Glutamatergic neuron (in vitro differentiated cells): ENCODE data around the gene PCSK4. TPM values are rescaled to one million over a fixed set of nuclear protein-coding genes. Genes with fewer than 3 reads are reported as not detected.

Experiments used
- DNase-seq: peaks from one replicate; pipeline ENCODE4 v3.0.0; 2022
- H3K27ac Mint-ChIP-seq: one replicate; pipeline ENCODE4 v1.8.0; 2020; ENCODE audit warnings: mild to moderate bottlenecking, mixed read lengths, inconsistent platforms; ENCODE audit not compliant: unreplicated experiment
- H3K27me3 Mint-ChIP-seq: one replicate; pipeline ENCODE4 v1.8.0; 2020; ENCODE audit warnings: mild to moderate bottlenecking, moderate library complexity, mixed read lengths, inconsistent platforms; ENCODE audit not compliant: unreplicated experiment
- H3K36me3 Mint-ChIP-seq: one replicate; pipeline ENCODE4 v1.8.0; 2020; ENCODE audit warnings: mild to moderate bottlenecking, mixed read lengths, inconsistent platforms; ENCODE audit not compliant: unreplicated experiment
- H3K4me1 Mint-ChIP-seq: one replicate; pipeline ENCODE4 v1.8.0; 2020; ENCODE audit warnings: mild to moderate bottlenecking, low read depth, mixed read lengths, inconsistent platforms; ENCODE audit not compliant: unreplicated experiment
- H3K4me3 Mint-ChIP-seq: one replicate; pipeline ENCODE4 v1.8.0; 2020; ENCODE audit warnings: mild to moderate bottlenecking, mixed read lengths, inconsistent platforms; ENCODE audit not compliant: unreplicated experiment
- H3K9me3 Mint-ChIP-seq: one replicate; pipeline ENCODE4 v1.8.0; 2020; ENCODE audit warnings: mild to moderate bottlenecking, moderate library complexity, mixed read lengths, inconsistent platforms; ENCODE audit not compliant: unreplicated experiment
- total RNA-seq: library from RNA; stranded (reverse); fragmentation: NEBNext Ultra II Directional; extraction: Animal tissue kit (Norgen Biotek cat#: 25700); gene quantifications from one replicate; pipeline ENCODE4 v1.2.1, GENCODE V29; 2021; ENCODE audit not compliant: unreplicated experiment
- TF ChIP-seq, protein P1 (sequence below): fragments of 200-600 bp; sonication (generic); IDR thresholded peaks from one replicate; pipeline ENCODE4 v1.5.0; 2021; ENCODE audit not compliant: partially characterized antibody, unreplicated experiment

Gene PCSK4
- total RNA-seq, 1 donor from 2014 or later = 21.2 TPM

- Mint-ChIP-seq H3K4me3 (no peak overlapping the region), H3K4me1 (no peaks in the 10 kb centered on the region), H3K27me3 (peaks cover 10% of the 10 kb centered on the region)
These were observed 24.1 kb downstream of the PCSK4 start for GRCh38 chr19:1466018-1466460.

GRCh38 chr19:1465191-1466016 lies 24.7 kb downstream of the PCSK4 start:
- Mint-ChIP-seq H3K27ac (no peak overlapping the region), H3K9me3 (peaks cover 7% of the 10 kb centered on the region), H3K4me1 (no peaks in the 10 kb centered on the region), H3K4me3 (no peak overlapping the region), H3K36me3 (no peaks in the 10 kb centered on the region), H3K27me3 (peaks cover 9% of the 10 kb centered on the region)
- TF ChIP-seq, protein P1, sequence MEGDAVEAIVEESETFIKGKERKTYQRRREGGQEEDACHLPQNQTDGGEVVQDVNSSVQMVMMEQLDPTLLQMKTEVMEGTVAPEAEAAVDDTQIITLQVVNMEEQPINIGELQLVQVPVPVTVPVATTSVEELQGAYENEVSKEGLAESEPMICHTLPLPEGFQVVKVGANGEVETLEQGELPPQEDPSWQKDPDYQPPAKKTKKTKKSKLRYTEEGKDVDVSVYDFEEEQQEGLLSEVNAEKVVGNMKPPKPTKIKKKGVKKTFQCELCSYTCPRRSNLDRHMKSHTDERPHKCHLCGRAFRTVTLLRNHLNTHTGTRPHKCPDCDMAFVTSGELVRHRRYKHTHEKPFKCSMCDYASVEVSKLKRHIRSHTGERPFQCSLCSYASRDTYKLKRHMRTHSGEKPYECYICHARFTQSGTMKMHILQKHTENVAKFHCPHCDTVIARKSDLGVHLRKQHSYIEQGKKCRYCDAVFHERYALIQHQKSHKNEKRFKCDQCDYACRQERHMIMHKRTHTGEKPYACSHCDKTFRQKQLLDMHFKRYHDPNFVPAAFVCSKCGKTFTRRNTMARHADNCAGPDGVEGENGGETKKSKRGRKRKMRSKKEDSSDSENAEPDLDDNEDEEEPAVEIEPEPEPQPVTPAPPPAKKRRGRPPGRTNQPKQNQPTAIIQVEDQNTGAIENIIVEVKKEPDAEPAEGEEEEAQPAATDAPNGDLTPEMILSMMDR = peak; percentile 41
- DNase-seq = peak; percentile 75

More at GRCh38 chr19:1466018-1466460, 24.1 kb downstream of the PCSK4 start:
- TF ChIP-seq, protein P1 = no peak
- peaks cover 8% of the 10 kb centered on the region for H3K9me3 Mint-ChIP-seq
- no peaks in the 10 kb centered on the region for H3K36me3 Mint-ChIP-seq
- DNase-seq = no peak
- H3K27ac Mint-ChIP-seq = no peak overlapping the region

GRCh38 chr19:1461862-1462261 lies 28.3 kb downstream of the PCSK4 start:
- TF ChIP-seq, protein P1 = no peak
- no peak for DNase-seq
- Mint-ChIP-seq H3K36me3 (no peaks in the 10 kb centered on the region), H3K27me3 (peaks cover 9% of the 10 kb centered on the region), H3K9me3 (peaks cover 9% of the 10 kb centered on the region), H3K4me3 (no peak overlapping the region), H3K27ac (no peak overlapping the region), H3K4me1 (peaks cover 2% of the 10 kb centered on the region)

GRCh38 chr19:1460033-1460995 lies 29.8 kb downstream of the PCSK4 start:
- Mint-ChIP-seq H3K9me3 (peaks cover 11% of the 10 kb centered on the region), H3K4me3 (no peak overlapping the region), H3K27ac (no peak overlapping the region), H3K27me3 (peaks cover 13% of the 10 kb centered on the region), H3K4me1 (peaks cover 5% of the 10 kb centered on the region), H3K36me3 (no peaks in the 10 kb centered on the region)
- no peak for DNase-seq
- TF ChIP-seq, protein P1 = no peak
